Measurements from ENCODE around the gene FAM107B. TPM values are rescaled to one million over a fixed set of nuclear protein-coding genes. Genes with fewer than 3 reads are reported as not detected.

The FAM107B gene
- total RNA-seq, 4 donors from 2014 or later: 24.1 to 69.7 (median 43.2) TPM

DNA sequence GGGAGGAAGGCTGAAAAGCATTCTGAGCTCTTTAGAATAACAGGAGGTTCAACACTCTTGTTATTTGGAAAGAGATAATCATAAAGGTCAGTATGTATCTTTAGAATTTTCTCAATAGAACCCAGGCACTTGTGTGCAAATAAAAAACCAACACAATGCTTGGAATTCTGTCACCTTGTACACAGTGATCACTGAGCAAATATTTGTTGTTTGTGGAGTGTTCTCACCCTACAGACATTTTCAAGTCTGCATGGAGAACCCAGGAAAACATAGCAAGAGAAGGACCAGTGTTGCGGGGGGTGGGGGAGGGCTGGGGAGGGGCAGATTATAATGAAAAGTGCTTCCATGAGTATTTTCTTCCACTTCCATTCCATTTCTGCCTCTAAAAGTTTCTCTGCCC is 87.4 kb downstream of the FAM107B start:
- intact Hi-C loops (cut with DNase I; ENCODE audit: low total_unique reads): no loop called here
- TF ChIP-seq, protein P1, sequence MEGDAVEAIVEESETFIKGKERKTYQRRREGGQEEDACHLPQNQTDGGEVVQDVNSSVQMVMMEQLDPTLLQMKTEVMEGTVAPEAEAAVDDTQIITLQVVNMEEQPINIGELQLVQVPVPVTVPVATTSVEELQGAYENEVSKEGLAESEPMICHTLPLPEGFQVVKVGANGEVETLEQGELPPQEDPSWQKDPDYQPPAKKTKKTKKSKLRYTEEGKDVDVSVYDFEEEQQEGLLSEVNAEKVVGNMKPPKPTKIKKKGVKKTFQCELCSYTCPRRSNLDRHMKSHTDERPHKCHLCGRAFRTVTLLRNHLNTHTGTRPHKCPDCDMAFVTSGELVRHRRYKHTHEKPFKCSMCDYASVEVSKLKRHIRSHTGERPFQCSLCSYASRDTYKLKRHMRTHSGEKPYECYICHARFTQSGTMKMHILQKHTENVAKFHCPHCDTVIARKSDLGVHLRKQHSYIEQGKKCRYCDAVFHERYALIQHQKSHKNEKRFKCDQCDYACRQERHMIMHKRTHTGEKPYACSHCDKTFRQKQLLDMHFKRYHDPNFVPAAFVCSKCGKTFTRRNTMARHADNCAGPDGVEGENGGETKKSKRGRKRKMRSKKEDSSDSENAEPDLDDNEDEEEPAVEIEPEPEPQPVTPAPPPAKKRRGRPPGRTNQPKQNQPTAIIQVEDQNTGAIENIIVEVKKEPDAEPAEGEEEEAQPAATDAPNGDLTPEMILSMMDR (IDR thresholded peaks at IDR 0.05): no peak
- no peak for TF ChIP-seq POLR2A (IDR thresholded peaks at IDR 0.05)
- no peaks in the 10 kb centered on the region for H3K9me3 ChIP-seq
- no peak for DNase-seq
- H3K4me3 ChIP-seq: no peak overlapping the region
- H3K27me3 ChIP-seq: no peaks in the 10 kb centered on the region
- H3K27ac ChIP-seq: no peak overlapping the region
- H3K36me3 ChIP-seq: no peaks in the 10 kb centered on the region
- no peaks in the 10 kb centered on the region for H3K4me1 ChIP-seq

DNA sequence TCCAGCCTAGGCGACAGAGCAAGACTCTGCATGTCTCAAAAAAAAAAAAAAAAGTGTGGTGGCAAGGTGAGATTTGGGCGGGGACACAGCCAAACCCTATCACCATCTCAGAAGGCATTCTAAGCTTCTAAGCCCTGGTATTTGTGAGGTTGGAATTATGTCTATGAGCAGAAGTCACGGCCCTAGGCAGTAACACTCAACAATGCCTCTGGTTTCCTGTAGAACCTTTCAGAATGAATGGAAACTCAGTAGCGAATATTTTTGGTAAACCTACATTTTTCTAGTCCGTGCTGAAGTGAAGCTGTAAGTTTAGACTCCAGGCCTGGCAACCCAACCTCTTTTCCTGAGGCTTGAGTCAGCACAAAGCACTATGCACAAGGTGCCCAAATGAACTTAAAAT is 88.3 kb downstream of the FAM107B start:
- TF ChIP-seq, protein P1 (IDR thresholded peaks at IDR 0.05): no peak
- no peak for TF ChIP-seq POLR2A (IDR thresholded peaks at IDR 0.05)
- Histone ChIP-seq H3K4me3 (no peak overlapping the region), H3K9me3 (no peaks in the 10 kb centered on the region), H3K36me3 (no peaks in the 10 kb centered on the region), H3K27me3 (no peaks in the 10 kb centered on the region), H3K27ac (no peak overlapping the region), H3K4me1 (no peaks in the 10 kb centered on the region)
- intact Hi-C loops (cut with DNase I; ENCODE audit: low total_unique reads): no loop called here
- DNase-seq: no peak

DNA sequence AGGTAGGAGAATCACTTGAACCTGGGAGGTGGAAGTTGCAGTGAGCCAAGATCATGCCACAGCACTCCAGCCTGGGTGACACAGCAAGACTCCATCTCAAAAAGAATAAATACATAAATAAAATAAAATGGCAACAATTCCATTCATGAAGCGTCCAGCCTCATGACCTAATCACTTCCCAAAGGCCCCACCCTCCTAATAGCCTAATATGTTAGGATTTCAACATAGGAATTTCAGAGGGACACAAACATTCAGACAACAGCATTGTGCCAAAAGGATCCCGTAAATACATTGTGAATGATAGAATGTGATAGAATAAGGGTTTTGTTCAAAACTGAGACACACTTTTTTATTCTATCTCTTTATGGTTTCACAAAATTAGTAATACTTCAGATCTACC is 90.3 kb downstream of the FAM107B start:
- Histone ChIP-seq H3K27ac (no peak overlapping the region), H3K9me3 (no peaks in the 10 kb centered on the region), H3K27me3 (no peaks in the 10 kb centered on the region), H3K36me3 (no peaks in the 10 kb centered on the region), H3K4me1 (no peaks in the 10 kb centered on the region), H3K4me3 (no peak overlapping the region)
- TF ChIP-seq, protein P1 (IDR thresholded peaks at IDR 0.05): no peak
- TF ChIP-seq POLR2A (IDR thresholded peaks at IDR 0.05): no peak
- intact Hi-C loops (cut with DNase I; ENCODE audit: low total_unique reads): no loop called here
- DNase-seq: no peak

DNA sequence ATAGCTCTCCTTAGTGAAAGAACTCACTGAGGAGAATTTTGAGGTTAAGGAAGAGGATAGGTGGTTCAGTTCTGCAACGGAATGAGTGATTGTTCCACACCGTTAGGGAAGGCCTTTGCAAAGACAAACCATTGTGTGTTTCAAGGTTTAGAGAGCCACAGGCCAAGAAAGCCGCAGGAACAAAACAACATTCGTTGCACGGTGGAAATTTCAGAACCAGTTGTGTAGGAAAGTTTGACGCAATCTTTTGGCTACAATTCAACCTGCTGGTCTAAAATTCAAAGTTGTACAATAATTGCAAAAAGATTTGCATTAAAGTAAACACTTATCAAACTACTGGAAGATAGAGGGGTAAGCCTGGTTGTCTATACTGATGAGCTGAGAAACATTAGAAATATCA is 91.4 kb downstream of the FAM107B start:
- Histone ChIP-seq H3K27ac (no peak overlapping the region), H3K4me1 (no peaks in the 10 kb centered on the region), H3K27me3 (no peaks in the 10 kb centered on the region), H3K9me3 (no peaks in the 10 kb centered on the region), H3K36me3 (no peaks in the 10 kb centered on the region), H3K4me3 (no peak overlapping the region)
- intact Hi-C loops (cut with DNase I; ENCODE audit: low total_unique reads): no loop called here
- TF ChIP-seq POLR2A (IDR thresholded peaks at IDR 0.05): no peak
- TF ChIP-seq, protein P1 (IDR thresholded peaks at IDR 0.05): no peak
- no peak for DNase-seq

DNA sequence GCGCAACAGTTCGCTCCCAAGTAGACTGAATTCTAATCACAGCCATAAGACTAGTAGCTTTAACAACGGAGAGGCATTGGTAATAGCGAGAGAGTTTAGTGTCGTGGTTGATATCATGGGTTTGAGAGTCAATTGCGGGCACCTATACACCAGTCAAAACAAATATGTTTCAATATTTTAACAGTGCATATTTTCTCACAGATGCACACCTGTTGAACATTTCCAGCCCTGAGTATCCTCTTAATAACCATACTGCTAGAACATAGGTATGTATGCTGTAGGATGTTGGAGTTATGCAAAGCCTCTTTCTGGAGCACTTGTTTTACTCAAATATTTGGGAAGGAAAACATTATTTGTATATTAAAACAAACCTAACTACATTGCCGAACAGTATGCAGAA is 92.9 kb downstream of the FAM107B start:
- H3K27me3 ChIP-seq: no peaks in the 10 kb centered on the region
- TF ChIP-seq POLR2A (IDR thresholded peaks at IDR 0.05): no peak
- TF ChIP-seq, protein P1 (IDR thresholded peaks at IDR 0.05): no peak
- no peaks in the 10 kb centered on the region for H3K9me3 ChIP-seq
- H3K27ac ChIP-seq: no peak overlapping the region
- intact Hi-C loops (cut with DNase I; ENCODE audit: low total_unique reads): no loop called here
- no peak for DNase-seq
- H3K4me3 ChIP-seq: no peak overlapping the region
- no peaks in the 10 kb centered on the region for H3K36me3 ChIP-seq
- H3K4me1 ChIP-seq: no peaks in the 10 kb centered on the region

Data from uterus (tissue), 4 donors.